ENCODE data around the gene CACNA2D4. TPM values are rescaled to one million over a fixed set of nuclear protein-coding genes. Genes with fewer than 3 reads are reported as not detected.

Gene CACNA2D4
- total and polyA plus RNA-seq, 2 of the 13 experiments (the other 11 are each of a cell fraction or from before 2014, with no cell fraction given): 14.2 to 136 TPM

DNA sequence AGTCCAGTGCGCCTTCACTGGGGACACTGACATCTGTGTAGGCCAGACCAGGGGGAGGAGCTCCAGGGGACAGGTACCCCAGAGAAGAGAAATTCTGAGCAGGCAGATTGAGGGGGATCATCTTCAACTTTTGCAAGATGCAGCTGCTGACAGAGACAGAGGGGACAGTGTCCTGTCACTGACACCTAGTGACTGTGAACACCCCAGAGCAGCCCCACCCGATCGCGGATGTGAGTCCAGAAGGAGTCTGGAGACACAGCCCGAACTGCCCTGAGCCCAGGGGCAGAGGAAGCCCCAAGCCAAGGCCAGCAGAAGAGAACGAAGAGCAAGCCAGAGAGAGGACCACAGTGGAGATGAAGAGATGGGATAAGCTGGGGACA lies 119.8 kb downstream of the CACNA2D4 start:
- intact Hi-C loops (cut with micrococcal nuclease; ENCODE audit: unreplicated experiment): loop anchor here (5.0 kb wide), 1 partner anchor 239 kb away; no protein-coding TSS in a partner anchor
- no peak overlapping the region for H3K27ac ChIP-seq (ENCODE audit: extremely low read length, insufficient read depth, low read length)

DNA sequence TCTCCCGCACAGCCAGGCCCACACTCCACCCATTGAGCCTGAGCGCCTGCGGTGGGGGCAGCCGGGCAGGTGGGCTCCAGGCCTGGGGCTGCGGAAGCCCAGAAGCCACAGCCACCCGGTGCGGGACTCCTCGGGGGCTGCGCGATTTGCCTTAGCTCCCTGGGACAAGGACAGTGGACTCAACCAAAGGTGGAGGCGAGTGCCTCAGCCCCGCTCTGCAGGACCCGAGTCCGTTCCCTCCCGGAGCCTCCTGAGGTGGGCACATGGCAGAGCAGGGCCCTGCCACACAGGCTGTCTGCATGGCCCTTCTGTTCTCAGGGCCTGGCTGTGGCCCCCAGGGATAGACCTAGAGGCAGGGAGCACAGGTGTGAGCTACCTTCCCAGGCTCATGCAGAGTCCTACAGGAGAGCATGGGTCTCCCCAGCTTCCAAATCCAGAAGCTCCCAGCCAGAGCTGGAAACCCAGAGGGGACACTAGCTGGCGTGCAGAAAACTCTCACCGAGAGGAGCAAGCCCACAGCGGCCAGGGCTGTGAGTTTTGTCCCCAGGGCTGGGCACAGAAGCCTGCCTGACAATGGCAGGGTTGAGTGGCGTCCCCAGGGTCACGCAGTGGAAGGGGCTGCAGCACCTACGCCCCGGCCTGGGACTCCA lies 120.3 kb downstream of the CACNA2D4 start:
- POLR2A ChIA-PET: no interaction called here
- intact Hi-C loops (cut with micrococcal nuclease; ENCODE audit: unreplicated experiment): loop anchor here (5.0 kb wide), 1 partner anchor 239 kb away; no protein-coding TSS in a partner anchor

More for the DNA sequence above, 119.8 kb downstream of the CACNA2D4 start:
- H3K9ac ChIP-seq (ENCODE audit: insufficient read depth, low read depth, low read length): no peak overlapping the region
- H3K27me3 ChIP-seq (ENCODE audit: control insufficient read depth in 1 of 2, insufficient read depth in 2 of 2, low read length in 2 of 2): no peaks in the 10 kb centered on the region
- FAIRE-seq: no peak
- no peak overlapping the region for H3K4me3 ChIP-seq (replicated peaks in 1 of 3; ENCODE audit: insufficient read depth in 1 of 3, low read depth in 2 of 3, low read length in 3 of 3)
- no peaks in the 10 kb centered on the region for H3K79me2 ChIP-seq (ENCODE audit: insufficient read depth, low read length)
- 94% methylated on average over 5 of the region's 6 CpGs for WGBS (ENCODE audit: low lambda C conversion rate)
- TF ChIP-seq ZNF788 (CRISPR knock-in tag; IDR thresholded peaks at IDR 0.05; ENCODE audit: borderline replicate concordance) (no peak), POLR2A (IDR thresholded peaks at IDR 0.05; ENCODE audit: insufficient read depth in 1 of 2, low read depth in 2 of 2, low read length in 2 of 2) (no peak), ZNF772 (CRISPR knock-in tag; IDR thresholded peaks at IDR 0.05) (no peak), ZNF17 (CRISPR knock-in tag; IDR thresholded peaks at IDR 0.05) (no peak)
- no peaks in the 10 kb centered on the region for H3K9me3 ChIP-seq (ENCODE audit: low read length)
- H4K20me1 ChIP-seq (ENCODE audit: insufficient read depth, low read length): no peaks in the 10 kb centered on the region
- in situ Hi-C loops (cut with HindIII; ENCODE audit: extremely low pct_ligation_motif_present, low pct_unique_long_range_greater_than_20kb): no loop called here
- ATAC-seq: no peak
- H3K4me1 ChIP-seq (ENCODE audit: insufficient read depth, low read length): peaks cover 8% of the 10 kb centered on the region; the same call in 1 of the 2 replicates
- no peak overlapping the region for H3K4me2 ChIP-seq (ENCODE audit: low read depth, low read length)
- DNase-seq (ENCODE audit: low spot score): no peak
- no TSS peak for BruUV-seq (replicated peaks)
- ChIA-PET POLR2A (no interaction called here), CTCF (ENCODE audit: low intra/inter-chr PET ratio, low total read pairs) (no interaction called here)
- H3K36me3 ChIP-seq (replicated peaks in 1 of 2; ENCODE audit: control insufficient read depth in 1 of 2, insufficient read depth in 2 of 2, low read length in 2 of 2): peaks cover 0 to 3% of the 10 kb centered on the region in 2 experiments; a peak in 2 of 5 replicates
- H2AFZ ChIP-seq (ENCODE audit: low read length): no peak overlapping the region

More for the DNA sequence above, 120.3 kb downstream of the CACNA2D4 start:
- FAIRE-seq (no peak), ATAC-seq (no peak), DNase-seq (ENCODE audit: low spot score) (no peak)
- TF ChIP-seq HNRNPL (IDR thresholded peaks at IDR 0.05; ENCODE audit: low read depth, low read length): no peak
- TF ChIP-seq SATB2 (CRISPR knock-in tag; IDR thresholded peaks at IDR 0.05): no peak
- TF ChIP-seq, protein P1, sequence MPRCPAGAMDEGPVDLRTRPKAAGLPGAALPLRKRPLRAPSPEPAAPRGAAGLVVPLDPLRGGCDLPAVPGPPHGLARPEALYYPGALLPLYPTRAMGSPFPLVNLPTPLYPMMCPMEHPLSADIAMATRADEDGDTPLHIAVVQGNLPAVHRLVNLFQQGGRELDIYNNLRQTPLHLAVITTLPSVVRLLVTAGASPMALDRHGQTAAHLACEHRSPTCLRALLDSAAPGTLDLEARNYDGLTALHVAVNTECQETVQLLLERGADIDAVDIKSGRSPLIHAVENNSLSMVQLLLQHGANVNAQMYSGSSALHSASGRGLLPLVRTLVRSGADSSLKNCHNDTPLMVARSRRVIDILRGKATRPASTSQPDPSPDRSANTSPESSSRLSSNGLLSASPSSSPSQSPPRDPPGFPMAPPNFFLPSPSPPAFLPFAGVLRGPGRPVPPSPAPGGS (CRISPR knock-in tag; IDR thresholded peaks at IDR 0.05): no peak
- TF ChIP-seq, protein P2, sequence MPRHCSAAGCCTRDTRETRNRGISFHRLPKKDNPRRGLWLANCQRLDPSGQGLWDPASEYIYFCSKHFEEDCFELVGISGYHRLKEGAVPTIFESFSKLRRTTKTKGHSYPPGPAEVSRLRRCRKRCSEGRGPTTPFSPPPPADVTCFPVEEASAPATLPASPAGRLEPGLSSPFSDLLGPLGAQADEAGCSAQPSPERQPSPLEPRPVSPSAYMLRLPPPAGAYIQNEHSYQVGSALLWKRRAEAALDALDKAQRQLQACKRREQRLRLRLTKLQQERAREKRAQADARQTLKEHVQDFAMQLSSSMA (CRISPR knock-in tag; IDR thresholded peaks at IDR 0.05): no peak
- TF ChIP-seq, protein P3, sequence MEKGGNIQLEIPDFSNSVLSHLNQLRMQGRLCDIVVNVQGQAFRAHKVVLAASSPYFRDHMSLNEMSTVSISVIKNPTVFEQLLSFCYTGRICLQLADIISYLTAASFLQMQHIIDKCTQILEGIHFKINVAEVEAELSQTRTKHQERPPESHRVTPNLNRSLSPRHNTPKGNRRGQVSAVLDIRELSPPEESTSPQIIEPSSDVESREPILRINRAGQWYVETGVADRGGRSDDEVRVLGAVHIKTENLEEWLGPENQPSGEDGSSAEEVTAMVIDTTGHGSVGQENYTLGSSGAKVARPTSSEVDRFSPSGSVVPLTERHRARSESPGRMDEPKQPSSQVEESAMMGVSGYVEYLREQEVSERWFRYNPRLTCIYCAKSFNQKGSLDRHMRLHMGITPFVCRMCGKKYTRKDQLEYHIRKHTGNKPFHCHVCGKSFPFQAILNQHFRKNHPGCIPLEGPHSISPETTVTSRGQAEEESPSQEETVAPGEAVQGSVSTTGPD (CRISPR knock-in tag; IDR thresholded peaks at IDR 0.05): no peak
- no peak for TF ChIP-seq DNMT1 (CRISPR knock-in tag; IDR thresholded peaks at IDR 0.05)
- no peak for TF ChIP-seq ZNF839 (CRISPR knock-in tag; IDR thresholded peaks at IDR 0.05; ENCODE audit: borderline replicate concordance)
- no peak for TF ChIP-seq ZNF44 (CRISPR knock-in tag; IDR thresholded peaks at IDR 0.05)
- no peak for TF ChIP-seq PHF20 (CRISPR knock-in tag; IDR thresholded peaks at IDR 0.05)
- no peak overlapping the region for H3K4me2 ChIP-seq (ENCODE audit: low read depth, low read length)
- no peaks in the 10 kb centered on the region for H3K79me2 ChIP-seq (ENCODE audit: insufficient read depth, low read length)
- in situ Hi-C loops (cut with HindIII; ENCODE audit: extremely low pct_ligation_motif_present, low pct_unique_long_range_greater_than_20kb): no loop called here
- 84% methylated on average over 10 of the region's 22 CpGs for WGBS (ENCODE audit: low lambda C conversion rate)
- H3K4me1 ChIP-seq (ENCODE audit: insufficient read depth, low read length): peaks cover 8% of the 10 kb centered on the region; the same call in 1 of the 2 replicates
- H3K36me3 ChIP-seq (replicated peaks in 1 of 2; ENCODE audit: control insufficient read depth in 1 of 2, insufficient read depth in 2 of 2, low read length in 2 of 2): peaks cover 0 to 3% of the 10 kb centered on the region in 2 experiments; a peak in 3 of 5 replicates
- no peaks in the 10 kb centered on the region for H3K27me3 ChIP-seq (ENCODE audit: control insufficient read depth in 1 of 2, insufficient read depth in 2 of 2, low read length in 2 of 2)
- no TSS peak for BruUV-seq (replicated peaks)
- no peak overlapping the region for H2AFZ ChIP-seq (ENCODE audit: low read length)
- no peak overlapping the region for H3K9ac ChIP-seq (ENCODE audit: insufficient read depth, low read depth, low read length)
- no peaks in the 10 kb centered on the region for H4K20me1 ChIP-seq (ENCODE audit: insufficient read depth, low read length)
- CTCF ChIA-PET (ENCODE audit: low intra/inter-chr PET ratio, low total read pairs): no interaction called here
- no peak overlapping the region for H3K4me3 ChIP-seq (replicated peaks in 1 of 3; ENCODE audit: insufficient read depth in 1 of 3, low read depth in 2 of 3, low read length in 3 of 3)
- H3K9me3 ChIP-seq (ENCODE audit: low read length): no peaks in the 10 kb centered on the region
- no peak overlapping the region for H3K27ac ChIP-seq (ENCODE audit: extremely low read length, insufficient read depth, low read length)
